Loucy (cell line): ENCODE results near the gene DIO1.

Experiments used
- H2AFZ ChIP-seq: fragments of 200-600 bp; sonication (generic); 2 replicates; pipeline ENCODE4 v1.6.0; 2016; ENCODE audit warnings: antibody characterized with exemption, mild to moderate bottlenecking, low read length, moderate library complexity
- H3F3A ChIP-seq: fragments of 200-600 bp; 2 replicates; pipeline ENCODE4 v1.6.0; 2016; ENCODE audit warnings: antibody characterized with exemption, low read depth, mild to moderate bottlenecking
- H3K27me3 ChIP-seq: fragments of 200-600 bp; sonication (generic); 2 replicates; pipeline ENCODE4 v1.6.1; 2014; ENCODE audit warnings: low read length, mild to moderate bottlenecking; ENCODE audit not compliant: insufficient read depth, poor library complexity, severe bottlenecking
- H3K36me3 ChIP-seq: fragments of 200-600 bp; sonication (generic); 2 replicates; pipeline ENCODE4 v1.6.1; 2016; ENCODE audit warnings: low read length; ENCODE audit not compliant: insufficient read depth
- H3K4me1 ChIP-seq: fragments of 200-600 bp; sonication (generic); 2 replicates; pipeline ENCODE4 v1.5.1; 2014; ENCODE audit warnings: low read length, mild to moderate bottlenecking; ENCODE audit not compliant: insufficient read depth, poor library complexity, severe bottlenecking
- H3K4me2 ChIP-seq: fragments of 200-600 bp; sonication (generic); 2 replicates; pipeline ENCODE4 v1.6.0; 2014; ENCODE audit warnings: antibody characterized with exemption, low read length, low read depth, mild to moderate bottlenecking; ENCODE audit not compliant: poor library complexity, severe bottlenecking
- H3K4me3 ChIP-seq: fragments of 200-600 bp; sonication (generic); 2 replicates; pipeline ENCODE4 v1.5.1; 2014; ENCODE audit warnings: low read length, mild to moderate bottlenecking, mixed read lengths; ENCODE audit not compliant: poor library complexity, severe bottlenecking
- H3K79me2 ChIP-seq: fragments of 200-600 bp; sonication (generic); 2 replicates; pipeline ENCODE4 v1.6.1; 2014; ENCODE audit warnings: low read length; ENCODE audit not compliant: insufficient read depth
- H3K9ac ChIP-seq: fragments of 200-600 bp; sonication (generic); 2 replicates; pipeline ENCODE4 v1.6.0; 2014; ENCODE audit warnings: mild to moderate bottlenecking, low read depth, low read length, moderate library complexity; ENCODE audit not compliant: poor library complexity, severe bottlenecking
- H3K9me2 ChIP-seq: fragments of 200-600 bp; sonication (generic); replicated peaks from 2 replicates; pipeline ENCODE4 v1.6.1; 2016; ENCODE audit warnings: low read depth, low read length, mixed read lengths
- H3K9me3 ChIP-seq: fragments of 200-600 bp; sonication (generic); 2 replicates; pipeline ENCODE4 v1.6.1; 2014; ENCODE audit warnings: mild to moderate bottlenecking, antibody characterized with exemption, low read length, low read depth; ENCODE audit not compliant: insufficient read depth
- H4K20me1 ChIP-seq: fragments of 200-600 bp; sonication (generic); 2 replicates; pipeline ENCODE4 v1.6.0; 2014; ENCODE audit warnings: antibody characterized with exemption, low read length, mild to moderate bottlenecking; ENCODE audit not compliant: insufficient read depth, poor library complexity, severe bottlenecking
- CTCF ChIP-seq: fragments of 200-600 bp; sonication (generic); conservative IDR thresholded peaks from 2 replicates; pipeline ENCODE4 v1.5.1; 2014; ENCODE audit warnings: mild to moderate bottlenecking, antibody characterized with exemption, low read length
- EZH2phosphoT487 ChIP-seq: fragments of 200-600 bp; IDR thresholded peaks from 2 replicates; pipeline ENCODE4 v1.6.1; 2018; ENCODE audit warnings: antibody characterized with exemption, mild to moderate bottlenecking, moderate library complexity, borderline replicate concordance

Gene DIO1

DNA sequence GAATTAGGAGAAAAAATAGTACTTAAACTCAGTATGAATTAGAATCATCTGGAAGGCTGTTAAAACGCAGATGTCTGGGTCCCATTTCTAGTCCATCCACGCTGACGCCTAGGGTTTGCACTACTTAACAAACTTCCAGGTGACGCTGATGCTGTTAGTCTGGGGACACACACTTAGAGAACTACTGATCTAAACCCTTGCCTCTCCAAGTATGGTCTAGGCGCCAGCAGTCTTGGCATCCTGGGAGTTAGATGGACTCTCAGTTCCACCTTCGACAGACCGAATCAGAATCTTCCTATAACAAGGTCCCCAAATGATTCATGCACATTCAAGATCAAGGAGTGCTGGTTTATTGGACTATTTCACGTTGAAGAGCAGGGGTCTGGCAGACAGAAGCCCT lies 11.5 kb downstream of the DIO1 start:
- TF ChIP-seq CTCF (no peak), EZH2phosphoT487 (no peak)
- Histone ChIP-seq H3K36me3 (no peaks in the 10 kb centered on the region), H3K27me3 (no peaks in the 10 kb centered on the region), H2AFZ (no peak overlapping the region), H3F3A (no peaks in the 10 kb centered on the region), H3K4me2 (no peak overlapping the region), H3K4me1 (no peaks in the 10 kb centered on the region), H4K20me1 (no peaks in the 10 kb centered on the region), H3K4me3 (no peak overlapping the region), H3K79me2 (no peaks in the 10 kb centered on the region), H3K9me3 (no peaks in the 10 kb centered on the region), H3K9me2 (no peaks in the 10 kb centered on the region), H3K9ac (no peak overlapping the region)

GRCh38 chr1:53906121-53906520 lies 12.1 kb downstream of the DIO1 start:
- H3F3A ChIP-seq = no peaks in the 10 kb centered on the region
- H4K20me1 ChIP-seq = no peaks in the 10 kb centered on the region
- no peaks in the 10 kb centered on the region for H3K36me3 ChIP-seq
- H3K27me3 ChIP-seq = no peaks in the 10 kb centered on the region
- H3K4me3 ChIP-seq = no peak overlapping the region
- no peaks in the 10 kb centered on the region for H3K9me2 ChIP-seq
- H3K4me1 ChIP-seq = no peaks in the 10 kb centered on the region
- no peak for TF ChIP-seq CTCF
- H3K79me2 ChIP-seq = no peaks in the 10 kb centered on the region
- no peaks in the 10 kb centered on the region for H3K9me3 ChIP-seq
- H3K9ac ChIP-seq = no peak overlapping the region
- no peak overlapping the region for H2AFZ ChIP-seq
- H3K4me2 ChIP-seq = no peak overlapping the region

DNA sequence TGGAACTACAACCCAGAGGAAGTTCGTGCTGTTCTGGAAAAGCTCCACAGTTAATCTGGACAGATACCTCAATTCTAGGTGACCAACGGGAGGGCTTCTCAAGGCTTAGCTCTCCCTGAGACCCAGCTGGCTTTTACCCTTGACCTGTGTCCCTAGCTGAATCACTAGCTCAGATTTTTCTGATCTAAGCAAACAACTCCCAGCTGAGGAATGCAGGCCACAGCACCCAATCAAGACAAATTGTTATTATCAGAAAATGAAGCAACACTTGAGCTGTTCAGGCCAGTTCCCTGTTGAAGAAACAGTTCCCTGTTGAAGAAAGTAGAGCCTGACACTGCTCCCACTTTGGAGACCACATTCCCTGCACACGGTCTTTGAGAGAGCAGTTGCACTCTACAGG lies 16.0 kb downstream of the DIO1 start:
- Histone ChIP-seq H3K4me2 (no peak overlapping the region), H3K79me2 (no peaks in the 10 kb centered on the region), H3K9ac (no peak overlapping the region), H2AFZ (no peak overlapping the region), H3K4me3 (no peak overlapping the region), H3F3A (no peaks in the 10 kb centered on the region), H3K9me2 (no peaks in the 10 kb centered on the region), H3K9me3 (no peaks in the 10 kb centered on the region), H3K36me3 (no peaks in the 10 kb centered on the region; the same call in 1 of the 2 replicates), H3K27me3 (no peaks in the 10 kb centered on the region), H3K4me1 (no peaks in the 10 kb centered on the region), H4K20me1 (no peaks in the 10 kb centered on the region)
- TF ChIP-seq CTCF = no peak
- no peak for TF ChIP-seq EZH2phosphoT487
